ENCODE data around the gene DDX23.

The DDX23 gene

DNA sequence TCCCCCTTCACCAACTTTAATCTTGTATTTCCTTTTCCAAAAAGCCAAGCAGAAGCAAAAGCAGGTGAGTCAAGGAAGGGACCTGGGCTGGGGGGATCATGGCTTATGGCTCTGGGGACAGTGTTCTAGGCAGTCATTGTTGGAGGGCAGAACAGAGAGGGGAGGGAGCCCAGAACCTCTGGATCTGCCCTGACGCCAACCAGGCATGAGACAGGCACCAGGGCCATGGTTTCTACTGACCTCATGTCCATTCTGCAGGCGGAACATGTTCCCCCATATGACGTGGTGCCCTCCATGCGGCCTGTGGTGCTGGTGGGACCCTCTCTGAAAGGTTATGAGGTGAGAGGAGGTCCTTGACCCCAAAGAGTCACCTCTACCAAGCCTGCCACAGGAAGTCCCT, 27.1 kb downstream of the DDX23 start:
- Histone ChIP-seq H3K4me3 (IDR thresholded peaks at IDR 0.05; ENCODE audit: insufficient read depth, low read depth, low read length) (no peak overlapping the region), H3K36me3 (ENCODE audit: insufficient read depth) (no peaks in the 10 kb centered on the region; the same call in 1 of the 2 replicates), H3K4me2 (no peak overlapping the region), H3K27me3 (ENCODE audit: insufficient read depth, low read depth) (no peaks in the 10 kb centered on the region), H3K4me1 (ENCODE audit: low read depth, poor library complexity, severe bottlenecking) (no peaks in the 10 kb centered on the region), H3K27ac (no peak overlapping the region), H2AFZ (ENCODE audit: low read depth) (no peak overlapping the region), H3K9ac (no peak overlapping the region), H3K79me2 (ENCODE audit: insufficient read depth, low read depth) (no peaks in the 10 kb centered on the region), H4K20me1 (ENCODE audit: insufficient read depth) (no peaks in the 10 kb centered on the region)
- TF ChIP-seq CTCF (conservative IDR thresholded peaks at IDR 0.05; ENCODE audit: low read depth, low read length): no peak

- TF ChIP-seq CTCF (conservative IDR thresholded peaks at IDR 0.05; ENCODE audit: low read depth, low read length): no peak
- Histone ChIP-seq H3K4me1 (ENCODE audit: low read depth, poor library complexity, severe bottlenecking) (no peaks in the 10 kb centered on the region), H3K79me2 (ENCODE audit: insufficient read depth, low read depth) (no peaks in the 10 kb centered on the region), H3K4me2 (no peak overlapping the region), H3K27me3 (ENCODE audit: insufficient read depth, low read depth) (no peaks in the 10 kb centered on the region), H3K36me3 (ENCODE audit: insufficient read depth) (no peaks in the 10 kb centered on the region), H4K20me1 (ENCODE audit: insufficient read depth) (no peaks in the 10 kb centered on the region), H3K9ac (no peak overlapping the region), H3K27ac (no peak overlapping the region), H3K4me3 (IDR thresholded peaks at IDR 0.05; ENCODE audit: insufficient read depth, low read depth, low read length) (no peak overlapping the region), H2AFZ (ENCODE audit: low read depth) (no peak overlapping the region)
Measured at GRCh38 chr12:48824112-48824511, 27.9 kb downstream of the DDX23 start.

- no peak for TF ChIP-seq CTCF (conservative IDR thresholded peaks at IDR 0.05; ENCODE audit: low read depth, low read length)
- Histone ChIP-seq H3K4me3 (IDR thresholded peaks at IDR 0.05; ENCODE audit: insufficient read depth, low read depth, low read length) (no peak overlapping the region), H2AFZ (ENCODE audit: low read depth) (no peak overlapping the region), H3K27me3 (ENCODE audit: insufficient read depth, low read depth) (no peaks in the 10 kb centered on the region), H3K79me2 (ENCODE audit: insufficient read depth, low read depth) (no peaks in the 10 kb centered on the region), H4K20me1 (ENCODE audit: insufficient read depth) (no peaks in the 10 kb centered on the region), H3K4me2 (no peak overlapping the region), H3K27ac (no peak overlapping the region), H3K9ac (no peak overlapping the region), H3K36me3 (ENCODE audit: insufficient read depth) (no peaks in the 10 kb centered on the region), H3K4me1 (ENCODE audit: low read depth, poor library complexity, severe bottlenecking) (no peaks in the 10 kb centered on the region)
Measured at GRCh38 chr12:48823281-48823680, 28.7 kb downstream of the DDX23 start.

- Histone ChIP-seq H3K4me2 (no peak overlapping the region), H4K20me1 (ENCODE audit: insufficient read depth) (no peaks in the 10 kb centered on the region), H3K4me3 (IDR thresholded peaks at IDR 0.05; ENCODE audit: insufficient read depth, low read depth, low read length) (no peak overlapping the region), H3K27ac (no peak overlapping the region), H3K27me3 (ENCODE audit: insufficient read depth, low read depth) (no peaks in the 10 kb centered on the region), H3K9ac (no peak overlapping the region), H3K79me2 (ENCODE audit: insufficient read depth, low read depth) (no peaks in the 10 kb centered on the region), H2AFZ (ENCODE audit: low read depth) (no peak overlapping the region), H3K36me3 (ENCODE audit: insufficient read depth) (no peaks in the 10 kb centered on the region), H3K4me1 (ENCODE audit: low read depth, poor library complexity, severe bottlenecking) (peaks cover 3% of the 10 kb centered on the region)
- TF ChIP-seq CTCF (conservative IDR thresholded peaks at IDR 0.05; ENCODE audit: low read depth, low read length): no peak
Measured at GRCh38 chr12:48822711-48823110, 29.3 kb downstream of the DDX23 start.
